AG08396 (cell line): ENCODE measurements around the gene H1-8.

ENCODE experiments used
- DNase-seq: peaks from one replicate; pipeline ENCODE4 v3.0.0; 2012; ENCODE audit warnings: low spot score, mixed read lengths

Gene H1-8

DNA sequence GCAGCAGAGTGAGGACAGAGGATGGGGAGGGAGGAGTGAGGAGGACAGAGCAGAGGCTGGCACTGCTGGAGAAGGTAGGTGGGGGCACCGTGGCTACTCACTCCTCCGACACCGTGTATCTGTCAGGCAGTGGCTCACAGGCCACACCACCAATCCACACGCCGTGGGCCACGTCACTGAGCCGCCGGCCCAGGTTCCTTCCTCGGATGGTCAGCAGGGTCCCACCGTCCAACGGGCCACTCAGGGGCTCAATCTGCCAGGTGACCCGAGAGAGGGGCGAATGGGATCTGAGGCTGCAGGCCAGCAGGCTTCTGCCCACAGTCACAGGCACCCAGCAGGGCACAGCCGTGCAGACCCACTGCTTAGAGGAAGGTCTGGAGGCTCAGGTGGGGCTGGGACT is 30.5 kb downstream of the H1-8 start:
- no peak for DNase-seq

DNA sequence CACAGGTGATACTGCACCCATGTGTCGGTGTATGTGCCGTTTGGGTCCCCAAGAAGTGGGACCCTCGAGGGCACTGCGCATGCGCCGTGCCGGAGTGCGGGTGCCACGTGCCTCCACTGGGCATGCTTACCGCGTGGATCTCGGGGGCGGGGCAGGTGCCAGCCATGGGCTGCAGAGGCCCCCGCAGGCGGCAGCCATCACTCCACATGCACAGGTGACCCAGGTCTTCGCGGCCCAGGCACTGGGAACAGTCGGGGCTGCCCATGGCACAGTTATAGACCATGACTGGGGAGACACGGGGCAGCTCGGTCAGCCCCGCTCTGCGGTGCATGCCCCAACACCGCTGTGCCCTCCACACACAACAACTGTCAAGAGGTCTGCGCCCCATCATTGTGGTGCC is 31.2 kb downstream of the H1-8 start:
- no peak for DNase-seq

GRCh38 chr3:129575233-129575996 is 32.4 kb downstream of the H1-8 start:
- no peak for DNase-seq

GRCh38 chr3:129575997-129576384 is 33.0 kb downstream of the H1-8 start:
- DNase-seq = no peak

- no peak for DNase-seq
Measured at GRCh38 chr3:129576514-129577352, 33.8 kb downstream of the H1-8 start.

- no peak for DNase-seq
Measured at GRCh38 chr3:129577366-129577765, 34.4 kb downstream of the H1-8 start.

DNA sequence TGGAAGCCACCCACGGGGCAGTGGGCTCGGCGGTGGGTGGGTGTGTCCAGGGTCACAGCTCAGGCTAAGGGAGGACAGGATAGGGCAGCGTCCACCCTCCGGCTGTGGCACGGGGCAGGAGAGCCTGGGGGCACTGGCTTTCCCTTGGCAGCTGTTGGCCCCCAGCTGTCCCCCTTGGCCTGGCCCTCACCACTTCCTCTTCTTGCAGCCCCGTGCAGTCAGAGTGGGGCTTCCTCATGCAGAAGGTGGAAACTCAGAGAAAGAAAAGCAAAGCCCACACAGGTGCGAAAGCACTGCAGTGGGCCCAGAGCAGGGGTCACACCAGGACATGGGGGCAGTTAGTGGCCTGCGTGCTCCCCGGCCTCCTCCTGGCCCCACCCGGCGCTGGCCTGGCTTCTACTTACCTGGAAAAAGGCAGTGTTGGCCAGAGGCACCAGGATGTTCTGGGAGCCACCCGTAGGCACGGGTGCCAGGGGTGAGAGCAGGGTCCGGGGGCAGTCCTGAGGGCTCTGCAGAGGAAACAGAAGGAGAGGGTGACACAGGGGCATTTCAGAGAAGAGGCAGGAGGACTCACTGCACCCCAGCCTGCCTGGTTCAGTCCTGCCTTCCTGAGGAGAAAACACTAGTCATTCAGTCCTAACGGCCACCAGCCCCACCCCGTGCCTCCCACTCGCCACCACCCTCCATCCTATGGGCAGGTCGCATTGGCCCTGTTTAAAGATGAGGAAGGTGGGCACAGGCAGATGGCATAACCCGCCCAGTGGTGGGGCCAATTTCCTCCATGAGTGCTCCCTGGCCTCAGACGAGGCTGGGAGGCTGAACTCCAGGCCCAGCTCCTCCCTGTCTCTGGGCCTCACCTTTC is 35.2 kb downstream of the H1-8 start:
- no peak for DNase-seq

- no peak for DNase-seq
Measured at GRCh38 chr3:129579991-129580390, 37.0 kb downstream of the H1-8 start.

DNA sequence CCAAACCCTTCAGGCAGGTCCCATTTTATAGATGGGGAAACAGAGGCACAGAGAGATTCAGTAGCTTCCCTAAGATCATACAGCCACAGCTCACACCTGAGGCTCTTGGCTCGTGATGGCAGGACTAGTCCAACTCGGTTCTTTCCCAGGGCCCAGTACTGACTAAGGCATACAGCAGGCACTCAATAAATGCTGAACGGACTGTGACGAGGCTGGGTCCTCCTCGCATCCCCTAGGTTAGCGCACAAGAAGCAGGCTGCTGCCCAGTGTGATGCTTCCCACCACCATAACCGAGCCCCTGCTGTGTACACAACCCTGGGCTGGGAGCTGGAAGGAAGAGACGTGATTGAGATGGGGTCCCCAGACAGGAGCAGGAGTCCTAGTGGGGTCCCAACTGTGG is 38.6 kb downstream of the H1-8 start:
- no peak for DNase-seq

DNA sequence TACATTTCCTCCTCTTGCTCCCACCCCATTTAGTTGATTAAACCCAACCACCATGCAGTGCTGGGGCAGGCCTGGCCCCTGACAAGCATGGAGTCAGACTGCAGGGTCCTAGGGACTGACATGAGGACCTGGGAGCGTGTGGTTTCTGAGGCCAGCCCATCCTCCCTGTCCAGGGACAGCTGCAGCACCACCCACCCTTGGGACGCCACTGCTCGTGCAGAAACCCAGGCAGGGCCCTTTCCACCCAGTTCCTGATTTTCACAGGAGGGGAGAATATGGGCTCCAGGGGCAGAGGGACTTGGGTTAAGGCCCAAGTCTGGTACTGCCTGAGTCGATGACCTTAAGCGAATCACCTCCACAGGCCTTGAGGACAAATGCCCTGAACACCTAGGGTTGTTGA is 39.8 kb downstream of the H1-8 start:
- DNase-seq = no peak

- DNase-seq = no peak
Measured at GRCh38 chr3:129583289-129583688, 40.3 kb downstream of the H1-8 start.

DNA sequence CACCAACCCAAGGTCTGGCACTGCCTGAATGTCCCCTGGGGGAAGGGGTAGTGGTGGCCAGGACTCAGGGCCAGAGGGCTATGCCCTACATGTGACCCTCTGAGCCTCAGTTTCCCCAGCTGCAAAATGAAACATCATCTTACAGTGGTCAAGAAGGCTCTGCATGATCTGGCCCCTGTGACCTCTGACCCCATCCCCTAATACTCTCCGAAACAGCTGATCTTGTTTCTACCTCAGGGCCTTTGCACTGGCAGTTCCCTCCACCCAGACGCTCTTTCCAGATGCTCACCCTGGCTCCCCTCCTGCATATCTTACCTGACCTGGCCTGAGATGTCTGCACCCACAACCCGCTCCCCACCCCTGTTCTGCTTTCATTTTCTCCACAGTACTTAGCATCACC is 41.7 kb downstream of the H1-8 start:
- no peak for DNase-seq

- DNase-seq = no peak
Measured at GRCh38 chr3:129585949-129586657, 43.1 kb downstream of the H1-8 start.

GRCh38 chr3:129586746-129587430 is 43.9 kb downstream of the H1-8 start:
- DNase-seq = peak; percentile 47

DNA sequence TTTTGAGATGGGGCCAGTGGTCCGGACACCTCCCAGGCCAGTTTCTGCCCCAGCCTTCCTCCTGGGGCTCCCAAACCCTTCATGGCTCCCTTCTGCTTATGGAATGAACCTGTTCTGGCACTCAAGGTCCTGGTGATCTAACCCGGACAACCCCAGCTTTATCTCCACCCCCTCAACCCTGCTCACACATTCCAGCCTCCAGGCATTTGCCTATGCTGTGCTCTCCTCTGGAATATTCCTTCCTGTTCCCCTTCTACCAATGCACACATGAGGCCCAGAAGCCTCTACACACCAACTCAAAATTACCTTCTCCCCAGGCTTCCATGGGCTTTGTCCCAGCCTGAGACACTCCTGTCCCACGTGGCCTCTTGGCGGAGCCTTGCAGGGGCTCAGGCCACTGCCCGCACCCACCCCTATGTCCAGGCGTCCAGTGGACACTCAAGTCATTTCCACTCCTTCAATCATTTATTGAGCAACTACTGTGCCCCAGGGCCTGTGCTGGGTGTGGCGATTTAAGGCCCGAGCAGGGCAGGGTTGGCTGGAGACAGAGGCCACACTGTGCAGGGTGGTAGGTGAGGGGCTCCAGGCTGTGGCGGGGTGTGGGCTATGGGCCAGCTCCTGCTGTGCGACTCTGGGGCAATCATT is 44.7 kb downstream of the H1-8 start:
- no peak for DNase-seq

DNA sequence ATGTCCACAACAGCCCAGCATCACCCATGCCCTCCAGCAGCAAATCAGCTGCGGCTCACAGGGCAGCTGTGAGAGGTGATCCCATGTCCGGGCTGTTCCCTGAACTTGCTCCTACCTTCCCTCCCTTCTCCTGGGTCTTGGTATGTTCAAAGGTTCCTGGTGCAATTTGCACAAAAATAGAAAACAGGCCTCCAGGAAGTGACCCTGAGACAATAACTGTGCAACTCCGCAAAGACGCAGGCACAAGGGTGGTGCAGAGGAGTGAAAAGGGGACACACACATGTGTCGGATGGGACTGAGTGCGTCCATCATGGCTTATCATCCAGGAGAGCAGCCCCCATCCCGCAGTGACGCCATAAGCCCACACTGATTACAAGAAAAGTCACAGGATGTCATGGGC is 47.2 kb downstream of the H1-8 start:
- DNase-seq = no peak

- no peak for DNase-seq
Measured at GRCh38 chr3:129591932-129592331, 49.0 kb downstream of the H1-8 start.

GRCh38 chr3:129592381-129593131 is 49.6 kb downstream of the H1-8 start:
- DNase-seq = no peak

DNA sequence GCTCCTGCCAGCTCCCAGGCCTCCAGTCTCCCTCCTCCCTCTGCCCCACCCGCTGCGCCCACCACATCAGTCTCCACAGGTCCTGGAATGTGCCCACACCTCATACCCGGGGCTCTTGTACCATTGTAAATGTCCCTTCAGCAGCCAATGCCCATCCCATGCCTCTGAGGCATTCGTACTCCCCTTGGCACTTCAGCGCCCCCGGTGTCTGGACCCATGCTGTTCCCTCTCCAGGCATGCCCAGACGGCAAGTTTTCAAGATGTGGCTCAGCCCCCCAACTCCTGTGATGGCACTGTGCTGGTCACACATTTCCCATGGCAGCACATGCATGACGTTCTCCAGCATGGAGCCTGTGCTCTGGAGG is 50.2 kb downstream of the H1-8 start:
- DNase-seq = no peak
